RPMI8226 (cell line): ENCODE data around the gene PRR23B.

Experiments
- DNase-seq: peaks from one replicate; pipeline ENCODE4 v3.0.0-alpha.2; 2015

The PRR23B gene

GRCh38 chr3:138972941-138973340 lies 47.8 kb downstream of the PRR23B start:
- DNase-seq = no peak

- no peak for DNase-seq
Observed at GRCh38 chr3:138971766-138972320, 48.9 kb downstream of the PRR23B start.
